ENCODE measurements around the gene BSDC1. TPM values are rescaled to one million over a fixed set of nuclear protein-coding genes. Genes with fewer than 3 reads are reported as not detected.
"Not testable (repeated sequence)": the region's sequence is repeated elsewhere in the genome, so short reads cannot be mapped to it uniquely, and the experiment has no call there.

The BSDC1 gene
- total RNA-seq, 1 experiment from 2014 or later, result 33.4 TPM

DNA sequence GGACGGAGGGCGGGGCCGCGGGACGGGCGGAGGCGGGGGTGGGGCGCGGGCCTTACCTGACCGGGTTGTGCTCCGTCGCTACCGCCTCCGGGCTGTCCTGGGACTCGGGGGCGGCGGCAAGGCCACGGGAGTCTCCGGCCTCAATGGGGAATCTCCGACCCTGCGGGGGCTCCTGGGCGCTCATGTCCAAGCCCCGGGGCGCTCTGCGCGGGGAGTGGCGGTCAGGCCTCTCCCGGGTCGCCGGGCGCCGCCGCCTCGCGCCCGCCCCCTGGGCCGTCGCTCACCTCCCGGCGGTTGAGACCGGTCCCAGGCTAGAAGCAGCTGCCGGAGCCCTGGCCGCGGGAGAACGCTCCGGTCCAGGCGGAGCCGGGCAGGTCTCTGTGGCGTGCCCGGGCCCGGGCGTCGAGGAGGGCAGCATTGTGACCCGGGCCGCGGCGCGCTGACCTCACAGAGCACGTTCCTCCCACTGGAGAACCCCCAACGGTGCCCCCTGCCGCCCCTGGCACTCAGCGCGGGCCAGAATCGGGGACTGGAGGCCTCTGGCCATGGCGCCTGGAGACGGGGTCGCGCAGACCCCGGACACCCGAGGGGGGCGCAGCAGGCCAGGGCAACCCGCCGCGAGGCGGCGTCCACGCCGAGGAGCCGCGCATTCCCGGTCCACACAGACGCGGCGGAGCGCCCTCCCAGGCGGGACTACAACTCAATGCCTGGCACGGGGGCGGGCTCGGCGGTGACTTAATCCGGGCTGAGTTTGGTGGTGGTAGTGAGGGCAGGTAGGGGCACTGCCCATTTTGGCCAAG lies 32.4 kb downstream of the BSDC1 start:
- no peak for DNase-seq (ENCODE audit: low read depth)

DNA sequence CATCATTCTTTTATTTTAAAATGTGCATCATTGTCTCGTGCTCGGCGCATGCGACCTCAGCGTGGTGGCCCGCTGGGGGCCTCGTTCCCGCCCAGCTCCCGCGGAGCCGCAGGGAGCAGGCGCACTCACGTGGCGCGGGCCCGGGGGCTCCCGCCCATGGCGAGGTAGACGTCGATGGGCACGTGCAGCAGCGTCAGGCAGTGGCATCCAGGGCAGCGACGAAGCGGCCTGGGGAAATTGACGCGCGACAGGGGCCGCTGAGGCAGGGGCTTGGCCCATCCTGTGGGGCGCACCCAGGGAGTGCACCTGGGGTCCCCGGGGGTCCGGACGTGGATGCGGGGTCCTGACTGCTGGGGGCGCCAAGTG lies 33.0 kb downstream of the BSDC1 start:
- no peak for DNase-seq (ENCODE audit: low read depth)

DNA sequence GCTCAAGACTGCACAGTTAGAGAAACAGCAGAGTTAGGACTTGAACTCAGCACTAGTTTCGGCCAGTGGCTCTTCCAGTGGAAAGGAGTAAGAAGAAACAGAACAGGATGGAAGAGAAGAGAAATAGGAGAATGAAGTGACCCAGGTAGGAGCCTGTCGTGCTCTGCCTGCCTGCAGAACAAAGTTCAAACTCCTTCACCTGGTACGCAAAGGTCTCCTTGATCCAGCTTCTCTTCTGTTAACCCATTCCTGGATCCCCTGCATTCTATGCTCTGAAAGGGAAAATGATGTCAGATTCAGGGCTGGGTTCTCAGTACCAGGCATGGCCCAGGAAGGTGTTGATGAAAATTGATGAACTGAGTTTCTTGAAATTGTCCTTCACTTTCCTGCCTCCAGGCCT lies 35.8 kb downstream of the BSDC1 start:
- DNase-seq (ENCODE audit: low read depth), result no peak

DNA sequence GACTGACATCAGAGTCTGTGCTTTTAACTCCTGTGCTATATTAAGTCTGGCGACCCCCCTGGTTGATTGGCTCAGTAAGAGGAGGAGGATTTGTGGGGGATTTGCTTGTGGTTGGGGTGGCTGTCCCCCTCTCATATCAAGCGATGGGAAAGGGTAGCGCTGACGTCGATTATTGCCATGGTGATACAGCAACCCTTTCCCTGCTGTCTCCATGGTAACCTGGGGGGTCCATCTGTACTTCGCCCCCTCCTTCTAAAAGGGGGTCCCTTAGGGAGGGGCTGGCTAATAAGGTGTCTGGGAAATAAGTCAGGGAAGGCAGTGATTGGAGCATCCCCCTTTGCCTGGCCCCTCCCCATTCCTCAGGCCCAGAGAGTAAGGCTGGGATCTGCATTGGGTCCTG lies 36.6 kb downstream of the BSDC1 start:
- DNase-seq (ENCODE audit: low read depth), result no peak

- no peak for DNase-seq (ENCODE audit: low read depth)
These were observed 37.8 kb downstream of the BSDC1 start for GRCh38 chr1:32356478-32356877.

- not testable (repeated sequence) for DNase-seq (ENCODE audit: low read depth)
These were observed 38.5 kb downstream of the BSDC1 start for GRCh38 chr1:32355778-32356177.

DNA sequence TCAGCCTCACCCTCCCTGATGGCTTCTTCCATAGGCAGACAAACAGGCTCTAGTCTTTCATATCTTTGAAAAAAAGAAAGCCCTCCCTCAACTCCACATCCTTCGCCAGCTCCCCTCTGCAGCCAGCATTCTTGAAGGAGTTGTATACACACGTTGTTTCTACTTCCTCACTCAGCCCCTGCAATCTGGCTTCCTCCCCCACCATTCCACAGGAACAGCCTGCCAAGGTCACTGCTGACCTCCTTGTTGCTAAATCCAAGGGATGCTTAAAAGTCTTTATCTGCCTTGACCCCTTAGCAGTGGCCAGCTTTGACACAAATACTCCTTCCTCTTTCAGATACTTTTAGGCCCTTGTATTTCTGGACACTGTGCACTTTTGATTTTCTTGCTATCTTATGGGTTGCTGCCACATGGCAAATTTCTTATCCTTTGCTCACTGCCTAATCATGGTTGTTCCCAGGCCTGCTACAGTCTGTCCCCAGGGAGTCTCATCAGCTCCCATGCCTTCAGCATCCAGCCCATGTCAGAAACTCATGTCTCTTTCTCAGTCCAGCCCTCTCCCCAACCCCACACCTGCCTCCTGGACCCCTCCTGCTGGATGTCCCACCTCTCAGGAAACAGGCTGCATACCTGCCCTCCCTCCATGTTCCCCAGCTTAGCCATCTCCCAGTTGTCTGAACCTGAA lies 40.2 kb downstream of the BSDC1 start:
- DNase-seq (ENCODE audit: low read depth), result no peak

DNA sequence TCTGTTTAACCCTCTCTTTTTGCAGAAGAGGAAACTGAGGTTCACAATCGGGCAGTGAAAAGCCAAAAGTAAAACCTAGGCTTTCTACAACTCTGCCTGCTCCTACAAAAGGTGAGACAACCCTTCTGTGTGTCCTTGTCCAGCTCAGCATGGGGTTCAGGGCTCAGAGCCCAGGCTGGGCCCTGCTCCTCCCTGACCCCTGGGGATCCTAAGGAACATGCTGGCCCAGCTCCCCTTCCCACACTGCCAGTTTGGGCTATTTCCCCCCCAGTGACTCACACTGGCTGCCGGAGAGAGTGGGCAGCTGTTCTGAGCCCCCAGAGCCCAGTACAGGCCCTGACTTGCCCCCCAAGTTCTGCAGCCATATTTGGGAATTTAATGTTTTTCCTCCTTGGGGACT lies 40.8 kb downstream of the BSDC1 start:
- DNase-seq (ENCODE audit: low read depth), result no peak

- no peak for DNase-seq (ENCODE audit: low read depth)
These were observed 41.3 kb downstream of the BSDC1 start for GRCh38 chr1:32352831-32353383.

GRCh38 chr1:32352239-32352745 lies 41.9 kb downstream of the BSDC1 start:
- no peak for DNase-seq (ENCODE audit: low read depth)

GRCh38 chr1:32351399-32352238 lies 42.6 kb downstream of the BSDC1 start:
- DNase-seq (ENCODE audit: low read depth), result peak; percentile 70

- peak; percentile 46 for DNase-seq (ENCODE audit: low read depth)
These were observed 43.3 kb downstream of the BSDC1 start for GRCh38 chr1:32350785-32351398.

DNA sequence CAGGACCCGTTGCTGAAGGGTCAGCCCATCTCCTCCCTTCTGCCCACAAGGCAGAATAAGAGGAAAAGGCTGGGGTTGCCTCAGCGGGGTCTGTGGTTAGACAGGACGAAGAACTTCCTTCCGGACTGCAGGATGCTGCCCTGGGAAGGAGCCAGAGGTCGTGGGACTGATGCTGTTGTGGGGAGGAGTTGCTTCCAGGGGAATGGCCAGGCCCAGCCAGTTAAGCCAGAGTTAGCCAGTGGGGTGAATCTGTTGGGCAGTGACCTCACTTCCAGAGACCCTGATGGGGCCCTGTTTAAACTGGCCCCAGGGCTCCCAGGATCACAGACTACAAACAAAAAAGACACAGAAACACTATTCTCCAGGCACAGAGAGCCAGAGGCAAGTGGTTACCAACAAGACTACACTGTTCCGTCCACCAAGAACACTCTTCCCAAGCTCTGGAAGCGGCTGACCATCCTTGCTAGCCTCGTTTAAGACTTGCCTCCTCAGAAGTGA lies 45.0 kb downstream of the BSDC1 start:
- peak; percentile 86 for DNase-seq (ENCODE audit: low read depth)

DNA sequence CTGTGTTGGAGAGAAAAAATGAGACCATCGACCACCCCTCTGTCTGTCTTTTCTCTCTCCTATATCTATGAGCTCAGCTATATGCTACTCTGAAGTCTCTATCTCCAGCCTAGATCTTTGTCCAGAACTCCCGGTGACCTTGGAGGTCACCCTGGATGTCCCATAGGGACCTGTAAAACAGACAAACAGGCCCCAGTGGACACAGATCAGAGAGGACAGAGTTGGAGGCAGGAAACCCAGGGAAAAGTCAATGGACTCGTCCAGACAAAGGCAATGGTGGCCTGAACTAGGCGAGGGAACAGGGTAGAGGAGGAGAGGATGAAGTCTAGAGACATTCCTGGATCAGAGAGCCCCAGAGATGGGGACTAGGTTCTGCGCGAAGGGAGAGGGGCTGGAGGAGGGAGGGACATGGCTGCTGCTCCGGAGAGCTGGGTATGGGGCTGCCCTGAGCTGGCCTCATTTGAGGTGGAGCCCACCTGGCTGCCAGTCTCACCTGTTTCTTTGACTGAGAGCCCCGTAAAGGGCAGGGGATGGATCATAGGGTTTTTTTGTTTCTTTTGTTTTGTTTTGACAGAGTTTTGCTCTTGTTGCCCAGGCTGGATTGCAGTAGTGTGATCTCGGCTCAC lies 47.6 kb downstream of the BSDC1 start:
- no peak for DNase-seq (ENCODE audit: low read depth)

- peak; percentile 53 for DNase-seq (ENCODE audit: low read depth)
These were observed 48.9 kb downstream of the BSDC1 start for GRCh38 chr1:32345289-32345827.

DNA sequence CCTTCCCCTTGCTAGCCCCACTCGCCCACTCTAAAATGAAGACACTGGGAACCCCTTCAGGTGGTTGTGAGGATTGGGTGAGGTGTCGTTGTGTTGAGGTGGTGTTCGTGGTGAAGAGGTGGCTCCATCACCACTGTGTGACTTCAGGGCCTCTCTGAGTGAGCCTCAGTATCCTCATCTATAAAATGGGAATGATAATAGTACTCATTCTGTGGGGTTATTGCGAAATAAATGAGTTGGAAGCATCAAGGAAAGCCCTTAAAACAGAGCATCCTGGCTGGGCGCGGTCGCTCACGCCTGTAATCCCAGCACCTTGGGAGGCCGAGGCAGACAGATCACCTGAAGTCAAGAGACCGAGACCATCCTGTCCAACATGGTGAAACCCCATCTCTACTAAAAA lies 51.5 kb downstream of the BSDC1 start:
- DNase-seq (ENCODE audit: low read depth), result no peak

- DNase-seq (ENCODE audit: low read depth), result no peak
These were observed 52.3 kb downstream of the BSDC1 start for GRCh38 chr1:32341971-32342370.

DNA sequence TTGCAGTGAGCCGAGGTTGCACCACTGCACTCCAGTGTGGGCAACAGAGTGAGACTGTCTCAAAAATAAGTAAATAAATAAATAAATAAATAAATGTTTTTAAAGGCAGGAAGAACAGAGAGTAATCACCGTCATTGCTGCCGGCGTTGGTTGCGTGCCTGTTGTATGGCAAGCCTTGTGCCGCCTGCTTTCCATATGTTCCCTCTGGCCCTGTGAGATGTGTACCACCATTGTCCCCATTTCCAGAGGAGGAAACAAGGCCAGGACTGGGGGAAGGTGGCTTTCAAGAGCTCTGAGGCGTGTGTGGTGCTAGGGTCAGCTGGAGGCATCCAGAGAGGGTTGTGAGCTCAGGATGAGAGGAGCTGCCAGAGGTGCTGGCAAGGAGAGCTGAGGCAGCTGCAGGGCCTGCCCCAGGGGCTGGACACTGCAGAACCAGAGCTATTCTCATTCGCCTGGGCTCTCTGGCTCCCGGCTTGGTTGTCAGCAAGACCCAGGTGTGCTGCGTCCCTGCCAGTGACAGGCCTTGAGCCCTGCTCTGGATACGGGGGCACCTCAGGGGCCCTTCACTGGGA lies 53.0 kb downstream of the BSDC1 start:
- DNase-seq (ENCODE audit: low read depth), result no peak

DNA sequence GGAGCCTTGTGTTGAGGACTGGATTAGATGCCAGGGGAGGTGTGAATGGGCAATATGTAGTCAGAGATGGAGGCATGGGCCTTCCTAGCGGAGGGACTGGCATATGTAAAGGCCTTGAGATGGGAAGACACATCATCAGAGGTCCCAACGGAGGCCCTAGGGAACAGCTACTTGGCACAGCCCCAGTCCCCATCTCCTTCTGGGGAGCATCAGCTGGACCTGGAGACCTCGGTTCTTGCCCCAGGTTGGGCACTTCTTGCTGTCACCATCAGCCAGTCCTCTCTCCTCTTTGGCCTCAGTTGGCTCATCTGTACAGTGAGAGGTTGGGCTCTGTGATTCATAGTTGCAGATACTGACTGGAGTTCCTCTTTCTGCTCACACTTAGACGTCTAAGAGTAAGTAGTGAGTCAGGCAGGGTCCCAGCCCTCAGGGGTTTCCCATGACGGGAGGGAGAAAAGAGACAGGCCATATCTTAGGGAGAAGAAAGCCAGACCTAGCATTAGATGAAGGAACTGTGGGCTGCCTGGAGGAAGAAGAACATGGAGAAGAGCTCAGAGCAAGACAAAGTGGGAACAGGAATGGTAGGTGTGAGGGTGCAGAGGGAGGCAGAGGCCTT lies 54.8 kb downstream of the BSDC1 start:
- DNase-seq (ENCODE audit: low read depth), result peak; percentile 64

All from HT1080 (cell line).